DND-41 (cell line): ENCODE data around the gene ING4.

Experiments used
- CTCF ChIP-seq: IDR thresholded peaks from 2 replicates; pipeline ENCODE4 v1.5.1; 2012; ENCODE audit warnings: borderline replicate concordance, low read length, moderate library complexity, mild to moderate bottlenecking; ENCODE audit not compliant: poor library complexity, severe bottlenecking; ENCODE audit errors: extremely low read depth
- EZH2 ChIP-seq: IDR thresholded peaks from 3 replicates; pipeline ENCODE4 v1.6.1; 2012; ENCODE audit warnings: borderline replicate concordance, low read depth, mild to moderate bottlenecking, moderate library complexity, low read length, inconsistent platforms; ENCODE audit not compliant: severe bottlenecking

- TF ChIP-seq CTCF (peak; percentile 11), EZH2 (no peak)
Observed at GRCh38 chr12:6613015-6613775, 49.7 kb downstream of the ING4 start.
